ENCODE results near the gene FBL.

DNA sequence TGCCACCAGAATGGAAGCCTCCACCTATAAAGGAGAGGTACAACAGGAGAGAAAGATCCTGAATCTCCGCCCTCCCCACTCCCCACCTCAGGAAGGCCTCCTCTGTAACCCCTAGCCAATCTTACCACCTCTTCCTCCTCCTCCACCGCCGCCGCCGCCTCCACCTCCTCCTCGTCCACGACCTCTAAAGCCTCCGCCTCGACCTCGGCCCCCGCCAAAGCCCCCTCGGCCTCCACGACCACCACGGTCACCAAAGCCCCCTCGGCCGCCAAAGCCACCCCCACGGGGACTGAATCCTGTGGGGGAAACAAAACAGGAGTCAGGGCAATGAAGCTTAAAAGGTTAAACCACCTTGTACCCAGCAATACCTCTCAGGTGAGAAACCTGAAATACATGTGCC is 5.7 kb downstream of the FBL start:
- TF ChIP-seq CTCF (conservative IDR thresholded peaks at IDR 0.05; ENCODE audit: low read length) (no peak), EZH2phosphoT487 (IDR thresholded peaks at IDR 0.05; ENCODE audit: borderline replicate concordance, low read depth, low read length) (no peak)
